AG10803 (cell line): ENCODE measurements around the gene HADHB.
A peak's percentile ranks its signal among the peaks of the same experiment; 100 is the strongest.
"Not testable (repeated sequence)": the region's sequence is repeated elsewhere in the genome, so short reads cannot be mapped to it uniquely, and the experiment has no call there.

Source experiments
- DNase-seq: peaks from one replicate; pipeline ENCODE4 v3.0.0; 2010; ENCODE audit warnings: low read depth
- H3K4me3 ChIP-seq: 2 replicates; pipeline ENCODE4 v1.5.1; 2011; ENCODE audit warnings: mild to moderate bottlenecking, low read length, control low read depth
- TF ChIP-seq, protein P1 (sequence below): conservative IDR thresholded peaks from 2 replicates; pipeline ENCODE4 v1.5.1; 2011; ENCODE audit warnings: mild to moderate bottlenecking, low read length, control low read depth, inconsistent platforms

HADHB gene

DNA sequence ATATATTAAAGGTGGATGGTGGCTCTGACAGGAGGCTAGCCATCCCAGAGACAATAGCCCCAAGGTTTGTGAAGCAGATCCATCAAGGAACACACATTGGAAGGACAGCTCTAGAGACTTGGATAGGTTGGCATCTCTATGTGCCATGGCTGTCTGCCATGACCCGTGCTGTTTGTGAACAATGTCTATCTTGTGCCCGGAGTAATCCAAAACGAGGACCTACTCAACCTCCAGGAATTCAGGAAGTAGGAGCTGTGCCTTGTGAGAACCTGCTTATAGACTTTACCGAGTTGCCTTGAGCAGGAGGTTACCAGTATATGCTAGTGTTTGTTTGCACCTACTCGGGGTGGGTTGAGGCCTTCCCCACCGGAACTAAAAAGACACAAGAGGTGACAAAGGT, 58.1 kb downstream of the HADHB start:
- no peak overlapping the region for H3K4me3 ChIP-seq
- DNase-seq = peak; percentile 14
- TF ChIP-seq, protein P1, sequence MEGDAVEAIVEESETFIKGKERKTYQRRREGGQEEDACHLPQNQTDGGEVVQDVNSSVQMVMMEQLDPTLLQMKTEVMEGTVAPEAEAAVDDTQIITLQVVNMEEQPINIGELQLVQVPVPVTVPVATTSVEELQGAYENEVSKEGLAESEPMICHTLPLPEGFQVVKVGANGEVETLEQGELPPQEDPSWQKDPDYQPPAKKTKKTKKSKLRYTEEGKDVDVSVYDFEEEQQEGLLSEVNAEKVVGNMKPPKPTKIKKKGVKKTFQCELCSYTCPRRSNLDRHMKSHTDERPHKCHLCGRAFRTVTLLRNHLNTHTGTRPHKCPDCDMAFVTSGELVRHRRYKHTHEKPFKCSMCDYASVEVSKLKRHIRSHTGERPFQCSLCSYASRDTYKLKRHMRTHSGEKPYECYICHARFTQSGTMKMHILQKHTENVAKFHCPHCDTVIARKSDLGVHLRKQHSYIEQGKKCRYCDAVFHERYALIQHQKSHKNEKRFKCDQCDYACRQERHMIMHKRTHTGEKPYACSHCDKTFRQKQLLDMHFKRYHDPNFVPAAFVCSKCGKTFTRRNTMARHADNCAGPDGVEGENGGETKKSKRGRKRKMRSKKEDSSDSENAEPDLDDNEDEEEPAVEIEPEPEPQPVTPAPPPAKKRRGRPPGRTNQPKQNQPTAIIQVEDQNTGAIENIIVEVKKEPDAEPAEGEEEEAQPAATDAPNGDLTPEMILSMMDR = no peak

DNA sequence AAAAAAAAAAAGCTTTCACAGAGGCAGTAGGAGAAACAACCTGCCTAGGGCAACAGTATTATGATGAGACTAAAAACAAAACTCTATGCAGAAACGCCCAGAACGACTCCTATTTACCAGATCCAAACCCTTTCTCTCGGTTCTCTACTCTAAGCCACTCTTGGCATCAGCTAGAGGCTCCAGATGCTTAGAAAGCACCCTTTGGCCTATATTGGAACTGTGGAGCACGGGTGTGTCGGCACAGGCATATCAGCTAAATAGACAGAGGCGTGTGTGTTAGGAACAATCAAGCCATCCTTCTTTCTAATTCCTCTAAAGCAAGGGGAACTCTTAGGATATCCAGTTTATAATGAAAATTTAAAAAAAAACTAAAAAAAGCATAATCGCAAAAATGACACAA, 60.4 kb downstream of the HADHB start:
- not testable (repeated sequence) for DNase-seq, H3K4me3 ChIP-seq

DNA sequence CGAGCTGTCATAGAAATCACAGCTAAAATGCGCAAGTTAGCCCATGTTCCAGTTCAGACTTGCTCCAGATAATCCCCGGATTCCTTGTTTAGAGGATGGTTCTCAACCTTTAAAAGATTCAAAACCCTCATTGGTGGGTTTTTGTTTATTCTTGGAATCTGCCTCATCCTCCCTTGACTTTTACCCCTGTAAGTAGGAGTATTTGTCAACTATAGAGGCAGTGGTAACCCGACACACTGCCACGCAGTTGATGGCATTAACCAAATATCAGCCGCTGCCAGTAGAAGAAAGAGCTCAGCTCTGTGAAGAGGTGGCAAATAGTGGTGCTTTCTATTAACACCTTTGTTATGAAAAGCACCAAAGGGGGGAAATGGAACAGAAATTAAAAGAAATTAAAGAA, 60.8 kb downstream of the HADHB start:
- TF ChIP-seq, protein P1 = no peak
- DNase-seq = no peak
- no peak overlapping the region for H3K4me3 ChIP-seq

GRCh38 chr2:26309921-26310320, 65.2 kb downstream of the HADHB start:
- no peak for DNase-seq
- TF ChIP-seq, protein P1 = no peak
- no peak overlapping the region for H3K4me3 ChIP-seq

DNA sequence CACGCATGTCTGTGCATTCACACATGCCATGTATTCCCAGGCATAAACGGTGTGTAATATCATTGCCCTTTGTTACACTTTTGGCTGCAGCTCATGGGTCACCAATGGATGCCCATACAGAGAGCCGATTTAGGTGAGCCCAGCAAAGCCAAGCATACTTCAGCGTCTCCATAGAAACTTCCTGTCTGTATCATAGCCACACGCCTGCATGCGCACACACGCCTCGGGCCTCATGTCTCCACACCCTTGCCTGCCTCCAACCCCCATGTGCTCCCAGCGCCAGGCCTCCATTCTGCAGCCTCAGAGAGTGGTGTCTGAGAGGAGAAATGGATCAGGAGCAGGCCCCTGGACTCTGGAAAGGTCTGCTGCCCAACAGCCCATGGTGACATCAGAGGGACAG, 67.7 kb downstream of the HADHB start:
- TF ChIP-seq, protein P1 = no peak
- no peak overlapping the region for H3K4me3 ChIP-seq
- no peak for DNase-seq

GRCh38 chr2:26313446-26313845, 68.7 kb downstream of the HADHB start:
- TF ChIP-seq, protein P1 = no peak
- no peak for DNase-seq
- no peak overlapping the region for H3K4me3 ChIP-seq

- no peak for DNase-seq
- no peak overlapping the region for H3K4me3 ChIP-seq
- TF ChIP-seq, protein P1 = no peak
Measured at GRCh38 chr2:26314243-26314642, 69.5 kb downstream of the HADHB start.

DNA sequence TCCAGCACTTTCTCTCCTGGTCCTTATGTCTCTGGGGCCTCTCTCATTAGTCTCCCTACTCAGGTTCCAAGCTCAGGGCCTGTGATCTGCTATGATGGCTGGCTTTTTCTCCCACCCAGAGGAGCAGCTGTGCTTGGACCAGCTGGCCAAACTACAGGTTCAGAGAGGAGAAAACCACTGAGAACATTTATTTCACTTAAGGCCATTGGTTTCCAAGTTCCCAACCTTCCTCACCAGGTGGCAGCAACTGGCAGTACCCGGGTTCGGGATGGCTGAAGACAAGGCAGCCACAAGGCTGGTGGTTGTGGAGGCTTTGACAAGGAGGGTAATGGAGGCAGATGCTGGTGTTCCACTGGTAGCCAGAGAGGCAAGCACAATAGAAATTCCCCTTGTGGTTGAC, 71.3 kb downstream of the HADHB start:
- TF ChIP-seq, protein P1 = peak; percentile 26; the same call in 1 of the 2 replicates
- H3K4me3 ChIP-seq = no peak overlapping the region
- DNase-seq = peak; percentile 15
